Mesendoderm (in vitro differentiated cells): ENCODE results near the gene GNAI1. TPM values are rescaled to one million over a fixed set of nuclear protein-coding genes. Genes with fewer than 3 reads are reported as not detected.

Experiments
- DNase-seq: peaks from one replicate; pipeline ENCODE4 v3.0.0; 2013
- H2AK5ac ChIP-seq: 2 replicates; pipeline ENCODE4 v1.6.1; 2013; ENCODE audit warnings: low read length, inconsistent platforms
- H2BK120ac ChIP-seq: 2 replicates; pipeline ENCODE4 v1.6.1; 2013; ENCODE audit warnings: low read depth, mild to moderate bottlenecking, low read length, moderate library complexity, mixed read lengths
- H2BK15ac ChIP-seq: replicated peaks from 2 replicates; pipeline ENCODE4 v1.6.1; 2013; ENCODE audit warnings: low read depth, mild to moderate bottlenecking, moderate library complexity
- H2BK5ac ChIP-seq: 2 replicates; pipeline ENCODE4 v1.6.1; 2013; ENCODE audit warnings: low read length, inconsistent platforms
- H3K18ac ChIP-seq: 2 replicates; pipeline ENCODE4 v1.6.1; 2013; ENCODE audit warnings: mild to moderate bottlenecking, low read length, mixed read lengths
- H3K23ac ChIP-seq: one replicate; pipeline ENCODE4 v1.6.1; 2013; ENCODE audit warnings: low read length
- H3K27ac ChIP-seq: 2 replicates; pipeline ENCODE4 v1.5.1; 2013; ENCODE audit warnings: low read depth, mild to moderate bottlenecking, inconsistent platforms, low read length, moderate library complexity
- H3K27me3 ChIP-seq: 2 replicates; pipeline ENCODE4 v1.6.1; 2013; ENCODE audit warnings: low read length, control low read depth, mild to moderate bottlenecking, inconsistent platforms; ENCODE audit not compliant: insufficient read depth, poor library complexity
- H3K36me3 ChIP-seq: 2 replicates; pipeline ENCODE4 v1.6.1; 2013; ENCODE audit warnings: low read length, inconsistent platforms; ENCODE audit not compliant: control insufficient read depth, insufficient read depth
- H3K4ac ChIP-seq: one replicate; pipeline ENCODE4 v1.6.1; 2013; ENCODE audit warnings: low read depth, mild to moderate bottlenecking, low read length, moderate library complexity
- H3K4me1 ChIP-seq: 2 replicates; pipeline ENCODE4 v1.6.1; 2013; ENCODE audit warnings: low read depth, low read length, inconsistent platforms; ENCODE audit not compliant: control insufficient read depth
- H3K4me2 ChIP-seq: 2 replicates; pipeline ENCODE4 v1.6.1; 2013; ENCODE audit warnings: low read length
- H3K4me3 ChIP-seq: 2 replicates; pipeline ENCODE4 v1.5.1; 2013; ENCODE audit warnings: mild to moderate bottlenecking, low read length
- H3K56ac ChIP-seq: one replicate; pipeline ENCODE4 v1.6.1; 2013; ENCODE audit warnings: low read length
- H3K79me1 ChIP-seq: 2 replicates; pipeline ENCODE4 v1.6.1; 2013; ENCODE audit warnings: low read length, inconsistent platforms
- H3K79me2 ChIP-seq: 2 replicates; pipeline ENCODE4 v1.6.1; 2013; ENCODE audit warnings: mild to moderate bottlenecking, low read length; ENCODE audit not compliant: control insufficient read depth, insufficient read depth
- H3K9ac ChIP-seq: 2 replicates; pipeline ENCODE4 v1.6.1; 2013; ENCODE audit warnings: low read length, inconsistent platforms
- H4K5ac ChIP-seq: one replicate; pipeline ENCODE4 v1.6.1; 2013; ENCODE audit warnings: low read length
- H4K8ac ChIP-seq: one replicate; pipeline ENCODE4 v1.6.1; 2013; ENCODE audit warnings: low read depth, mild to moderate bottlenecking, control low read depth, low read length, moderate library complexity
- WGBS: extraction: QIAGEN DNeasy Blood & Tissue Kit; methylation state at CpG from one replicate; pipeline ENCODE4 v1.1.7; 2013; ENCODE audit warnings: low lambda C conversion rate, missing lambda C conversion rate; ENCODE audit not compliant: insufficient coverage; ENCODE audit errors: extremely low coverage; 5-methylcytosine and 5-hydroxymethylcytosine counted together
- small RNA-seq: library from polyadenylated mRNA; stranded (forward); fragments of <200 nt; extraction: miRNeasy Mini kit (QIAGEN cat#:217004); gene quantifications from one replicate; pipeline ENCODE3, GENCODE V24; 2013; ENCODE audit not compliant: insufficient read depth

The GNAI1 gene

GRCh38 chr7:80275192-80275605 lies 140.6 kb downstream of the GNAI1 start:
- no peak overlapping the region for H2BK5ac ChIP-seq
- no peak overlapping the region for H3K27ac ChIP-seq
- no peak overlapping the region for H2BK15ac ChIP-seq
- no peak overlapping the region for H3K4me2 ChIP-seq
- H3K36me3 ChIP-seq, result no peaks in the 10 kb centered on the region
- WGBS, result no CpG with 5 or more reads among the region's 1 CpG
- no peak for DNase-seq
- H2AK5ac ChIP-seq, result no peak overlapping the region
- H3K27me3 ChIP-seq, result no peaks in the 10 kb centered on the region
- H3K79me2 ChIP-seq, result no peaks in the 10 kb centered on the region
- H4K8ac ChIP-seq, result no peak overlapping the region
- H3K23ac ChIP-seq, result no peak overlapping the region
- H3K4ac ChIP-seq, result no peak overlapping the region
- H3K18ac ChIP-seq, result no peak overlapping the region
- no peaks in the 10 kb centered on the region for H3K79me1 ChIP-seq
- H3K9ac ChIP-seq, result no peak overlapping the region
- H4K5ac ChIP-seq, result no peak overlapping the region
- H2BK120ac ChIP-seq, result no peak overlapping the region
- H3K4me3 ChIP-seq, result no peak overlapping the region
- no peaks in the 10 kb centered on the region for H3K4me1 ChIP-seq
- no peak overlapping the region for H3K56ac ChIP-seq

Small RNA genes within 50 kb of the gene (small RNA-seq; reads per million reads assigned to genes)
- gene RN7SL869P, result not detected
